Progenitor cell of endocrine pancreas (in vitro differentiated cells): ENCODE measurements around the gene SAP30BP. TPM values are rescaled to one million over a fixed set of nuclear protein-coding genes. Genes with fewer than 3 reads are reported as not detected.

Experiments
- DNase-seq: peaks from one replicate; pipeline ENCODE4 v3.0.0; 2021; ENCODE audit warnings: low spot score; ENCODE audit not compliant: unreplicated experiment
- H3K27ac Mint-ChIP-seq: 2 replicates; pipeline ENCODE4 v1.8.0; 2021; ENCODE audit warnings: mild to moderate bottlenecking, moderate library complexity, mixed read lengths
- H3K27me3 Mint-ChIP-seq: 2 replicates; pipeline ENCODE4 v1.8.0; 2021; ENCODE audit warnings: mixed read lengths
- H3K36me3 Mint-ChIP-seq: 2 replicates; pipeline ENCODE4 v1.8.0; 2022; ENCODE audit warnings: mixed read lengths; ENCODE audit not compliant: insufficient read depth
- H3K4me1 Mint-ChIP-seq: 2 replicates; pipeline ENCODE4 v1.8.0; 2021; ENCODE audit warnings: low read depth, mixed read lengths
- H3K4me3 Mint-ChIP-seq: 2 replicates; pipeline ENCODE4 v1.8.0; 2021; ENCODE audit warnings: low read depth, mild to moderate bottlenecking, moderate library complexity, mixed read lengths
- H3K9me3 Mint-ChIP-seq: 2 replicates; pipeline ENCODE4 v1.8.0; 2021; ENCODE audit warnings: low read depth, mixed read lengths
- total RNA-seq: library from RNA; stranded (reverse); gene quantifications from 2 replicates; pipeline ENCODE4 v1.2.1, GENCODE V29; 2021
- TF ChIP-seq, protein P1 (sequence below): fragments of 200-600 bp; sonication (generic); IDR thresholded peaks from one replicate; pipeline ENCODE4 v1.5.0; 2021; ENCODE audit warnings: antibody characterized with exemption, mild to moderate bottlenecking; ENCODE audit not compliant: unreplicated experiment

The SAP30BP gene
- total RNA-seq, 1 donor from 2014 or later: 102 TPM

DNA sequence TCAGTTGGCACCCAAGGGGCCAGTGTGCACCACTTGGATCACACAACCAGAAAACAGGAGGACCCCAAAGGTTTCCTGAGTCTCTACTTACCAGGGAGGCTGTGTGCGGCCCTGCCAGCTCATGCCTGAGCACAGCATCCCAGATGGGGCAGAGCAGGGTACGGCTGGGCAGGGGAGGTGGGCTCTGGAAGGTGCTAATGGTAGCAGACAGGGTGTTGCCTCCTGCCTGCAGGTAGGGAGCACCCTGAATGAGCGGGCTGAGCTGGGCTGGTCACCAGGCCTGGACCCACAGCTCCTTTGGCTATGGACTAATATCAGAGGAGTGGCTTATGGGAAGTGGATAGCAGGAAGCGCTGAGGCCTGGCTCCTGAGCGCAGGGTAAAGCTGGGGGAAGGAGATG lies 14.8 kb upstream of the SAP30BP start:
- peaks cover 27% of the 10 kb centered on the region for H3K36me3 Mint-ChIP-seq
- no peaks in the 10 kb centered on the region for H3K9me3 Mint-ChIP-seq
- no peaks in the 10 kb centered on the region for H3K27me3 Mint-ChIP-seq
- DNase-seq: no peak
- TF ChIP-seq, protein P1, sequence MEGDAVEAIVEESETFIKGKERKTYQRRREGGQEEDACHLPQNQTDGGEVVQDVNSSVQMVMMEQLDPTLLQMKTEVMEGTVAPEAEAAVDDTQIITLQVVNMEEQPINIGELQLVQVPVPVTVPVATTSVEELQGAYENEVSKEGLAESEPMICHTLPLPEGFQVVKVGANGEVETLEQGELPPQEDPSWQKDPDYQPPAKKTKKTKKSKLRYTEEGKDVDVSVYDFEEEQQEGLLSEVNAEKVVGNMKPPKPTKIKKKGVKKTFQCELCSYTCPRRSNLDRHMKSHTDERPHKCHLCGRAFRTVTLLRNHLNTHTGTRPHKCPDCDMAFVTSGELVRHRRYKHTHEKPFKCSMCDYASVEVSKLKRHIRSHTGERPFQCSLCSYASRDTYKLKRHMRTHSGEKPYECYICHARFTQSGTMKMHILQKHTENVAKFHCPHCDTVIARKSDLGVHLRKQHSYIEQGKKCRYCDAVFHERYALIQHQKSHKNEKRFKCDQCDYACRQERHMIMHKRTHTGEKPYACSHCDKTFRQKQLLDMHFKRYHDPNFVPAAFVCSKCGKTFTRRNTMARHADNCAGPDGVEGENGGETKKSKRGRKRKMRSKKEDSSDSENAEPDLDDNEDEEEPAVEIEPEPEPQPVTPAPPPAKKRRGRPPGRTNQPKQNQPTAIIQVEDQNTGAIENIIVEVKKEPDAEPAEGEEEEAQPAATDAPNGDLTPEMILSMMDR: no peak
- H3K4me3 Mint-ChIP-seq: no peak overlapping the region
- H3K27ac Mint-ChIP-seq: no peak overlapping the region
- peaks cover 8% of the 10 kb centered on the region for H3K4me1 Mint-ChIP-seq

DNA sequence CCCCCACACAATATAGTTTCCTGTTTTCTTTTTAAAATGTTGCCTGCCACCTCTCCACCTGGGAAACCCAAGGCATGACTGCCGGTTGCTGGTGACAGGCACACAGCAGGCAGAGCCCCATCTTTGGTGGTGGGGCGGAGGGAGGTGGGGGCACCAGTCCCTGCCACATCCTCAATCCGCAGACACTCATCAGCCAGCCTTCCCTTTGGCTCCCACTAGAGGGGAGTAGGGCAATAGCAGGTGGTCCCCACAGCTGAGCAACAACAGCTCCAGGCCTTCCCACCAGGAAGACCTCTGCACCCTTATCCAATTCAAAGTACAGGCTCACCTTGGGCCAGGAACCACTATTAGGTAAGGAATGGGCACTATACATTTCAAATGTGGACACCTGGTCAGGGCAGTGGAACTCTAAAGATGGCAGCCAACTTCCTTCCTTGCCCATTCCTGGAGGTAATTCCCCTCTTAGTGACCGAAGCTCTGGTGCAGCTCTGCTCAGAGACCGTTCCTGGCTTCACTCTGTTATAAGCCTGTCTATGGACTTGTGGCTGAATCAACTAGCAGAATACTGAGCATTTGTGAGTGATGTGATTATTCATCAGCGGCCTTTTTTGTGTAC lies 14.1 kb upstream of the SAP30BP start:
- Mint-ChIP-seq H3K4me1 (peaks cover 1% of the 10 kb centered on the region), H3K27ac (peak overlapping the region; percentile 90), H3K36me3 (peaks cover 27% of the 10 kb centered on the region), H3K9me3 (no peaks in the 10 kb centered on the region), H3K27me3 (no peaks in the 10 kb centered on the region), H3K4me3 (no peak overlapping the region)
- TF ChIP-seq, protein P1: peak; percentile 75
- DNase-seq: no peak

DNA sequence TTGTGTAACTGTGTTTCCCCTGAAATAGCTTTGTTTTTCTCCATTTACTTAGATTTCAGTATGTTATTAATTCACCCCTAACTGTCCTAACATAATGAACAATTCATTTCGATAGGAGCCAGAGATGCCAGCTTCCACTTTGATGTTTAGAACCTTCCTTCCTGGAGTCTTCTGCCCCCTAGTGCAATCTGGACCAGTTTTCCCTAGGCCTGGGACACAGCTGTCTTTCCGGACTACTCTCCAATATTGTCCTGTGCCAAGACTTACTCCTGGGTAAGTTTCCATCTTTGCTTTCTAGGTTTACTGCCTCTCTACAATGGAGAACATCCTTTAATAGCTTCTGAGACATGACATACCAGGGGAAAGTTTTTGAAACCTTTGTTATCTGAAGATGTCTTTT lies 13.0 kb upstream of the SAP30BP start:
- H3K4me1 Mint-ChIP-seq: no peaks in the 10 kb centered on the region
- no peaks in the 10 kb centered on the region for H3K27me3 Mint-ChIP-seq
- H3K4me3 Mint-ChIP-seq: no peak overlapping the region
- H3K36me3 Mint-ChIP-seq: peaks cover 22% of the 10 kb centered on the region
- no peaks in the 10 kb centered on the region for H3K9me3 Mint-ChIP-seq
- H3K27ac Mint-ChIP-seq: no peak overlapping the region
- DNase-seq: no peak
- TF ChIP-seq, protein P1: no peak

DNA sequence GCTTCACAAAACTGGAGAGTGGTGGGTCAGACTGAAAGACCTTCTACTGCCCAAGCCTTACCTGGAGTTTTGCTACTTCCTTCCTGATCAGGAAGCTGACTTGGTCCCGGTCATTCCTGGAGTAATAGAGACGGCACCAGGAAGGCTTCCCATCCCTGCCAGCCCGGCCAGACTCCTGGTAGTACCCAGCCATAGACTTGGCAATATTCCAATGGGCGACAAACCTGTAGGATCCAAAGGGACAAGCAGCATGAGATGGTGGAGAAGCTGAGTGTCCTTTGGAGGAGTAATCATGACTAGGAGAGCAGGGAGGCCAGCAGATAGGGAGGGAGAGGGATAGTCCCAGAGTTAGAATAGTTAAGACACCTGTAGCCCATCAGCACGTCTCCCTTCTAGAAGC lies 8.9 kb upstream of the SAP30BP start:
- H3K27ac Mint-ChIP-seq: no peak overlapping the region
- peaks cover 8% of the 10 kb centered on the region for H3K36me3 Mint-ChIP-seq
- H3K27me3 Mint-ChIP-seq: no peaks in the 10 kb centered on the region
- H3K4me3 Mint-ChIP-seq: no peak overlapping the region
- no peaks in the 10 kb centered on the region for H3K4me1 Mint-ChIP-seq
- no peaks in the 10 kb centered on the region for H3K9me3 Mint-ChIP-seq
- TF ChIP-seq, protein P1: no peak
- DNase-seq: no peak

DNA sequence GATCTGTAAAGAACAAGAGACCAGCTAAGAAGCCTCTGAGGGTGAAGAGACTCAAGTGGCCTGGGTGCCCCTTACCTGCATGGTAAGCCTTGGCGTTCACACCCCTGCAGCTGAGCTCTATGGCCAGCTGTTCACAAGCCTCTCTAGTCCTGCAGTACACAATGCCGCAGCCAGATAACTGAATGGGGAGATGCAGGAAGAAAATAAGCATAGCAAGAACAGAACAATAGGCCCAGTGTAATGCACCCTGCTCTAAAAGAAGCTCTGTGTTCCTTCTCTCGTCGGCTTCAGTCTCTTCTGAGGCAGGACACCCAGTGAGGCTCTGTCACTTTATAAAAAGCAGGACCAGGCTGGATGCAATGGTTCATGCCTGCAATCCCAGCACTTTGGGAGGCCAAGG lies 5.6 kb upstream of the SAP30BP start:
- no peak overlapping the region for H3K4me3 Mint-ChIP-seq
- no peaks in the 10 kb centered on the region for H3K9me3 Mint-ChIP-seq
- peaks cover 6% of the 10 kb centered on the region for H3K36me3 Mint-ChIP-seq
- TF ChIP-seq, protein P1: no peak
- H3K27me3 Mint-ChIP-seq: no peaks in the 10 kb centered on the region
- H3K27ac Mint-ChIP-seq: no peak overlapping the region
- H3K4me1 Mint-ChIP-seq: peaks cover 5% of the 10 kb centered on the region
- no peak for DNase-seq
